Thoracic aorta (tissue), 2 donors: ENCODE measurements around the gene MEF2B. TPM values are rescaled to one million over a fixed set of nuclear protein-coding genes. Genes with fewer than 3 reads are reported as not detected.

Experiments
- ATAC-seq: fragments of 150-250 bp; one replicate; pipeline ENCODE4 v1.8.0; 2017; ENCODE audit warnings: low read depth; ENCODE audit not compliant: insufficient number of reproducible peaks, low FRiP score
- DNase-seq: peaks from one replicate; pipeline ENCODE4 v3.0.0-alpha.2; 2020; ENCODE audit warnings: low spot score
- H3K27ac ChIP-seq, 2 donors: fragments of 200-600 bp; sonication (generic); 1 replicate in 1 of 2; 2 replicates in 1 of 2; pipeline ENCODE4 v1.5.1; 2016; ENCODE audit warnings: mild to moderate bottlenecking in 2 of 2, moderate library complexity in 2 of 2
- H3K27me3 ChIP-seq: fragments of 200-600 bp; sonication (generic); replicated peaks from 2 replicates; pipeline ENCODE4 v1.6.0; 2016; ENCODE audit warnings: mild to moderate bottlenecking; ENCODE audit not compliant: insufficient read depth
- H3K36me3 ChIP-seq: fragments of 200-600 bp; sonication (generic); one replicate; pipeline ENCODE4 v1.5.1; 2016
- H3K4me1 ChIP-seq, 2 donors: fragments of 200-600 bp; sonication (generic); 1 replicate in 1 of 2; 2 replicates in 1 of 2; pipeline versions ENCODE4 v1.5.1 to v1.6.0; 2016; ENCODE audit warnings: low read depth in 2 of 2, mild to moderate bottlenecking in 1 of 2; ENCODE audit not compliant: control insufficient read depth in 1 of 2
- H3K4me3 ChIP-seq: fragments of 200-600 bp; sonication (generic); 2 replicates; pipeline ENCODE4 v1.5.1; 2016; ENCODE audit warnings: mild to moderate bottlenecking
- H3K9me3 ChIP-seq: fragments of 200-600 bp; sonication (generic); 2 replicates; pipeline ENCODE4 v1.5.1; 2016
- total RNA-seq, 2 donors: library from RNA; depleted of rRNA; stranded (reverse); fragments of >200 nt; gene quantifications; one replicate each; pipeline versions ENCODE4 v1.1.0 to v1.2.3, GENCODE V29; 2016
- TF ChIP-seq, protein P1 (sequence below): fragments of 200-600 bp; sonication (generic); IDR thresholded peaks from one replicate; pipeline ENCODE4 v1.5.1; 2019; ENCODE audit warnings: antibody characterized with exemption

The MEF2B gene
- total RNA-seq, 2 donors from 2014 or later = 1.5 to 2.0 TPM

GRCh38 chr19:19113040-19113626 lies 56.9 kb downstream of the MEF2B start:
- ATAC-seq = no peak
- no peak overlapping the region for H3K27ac ChIP-seq
- no peak for DNase-seq
- H3K4me1 ChIP-seq = peaks cover 0 to 19% of the 10 kb centered on the region in 2 donors
- H3K9me3 ChIP-seq = no peaks in the 10 kb centered on the region
- no peak overlapping the region for H3K4me3 ChIP-seq
- H3K27me3 ChIP-seq = no peaks in the 10 kb centered on the region
- TF ChIP-seq, protein P1, sequence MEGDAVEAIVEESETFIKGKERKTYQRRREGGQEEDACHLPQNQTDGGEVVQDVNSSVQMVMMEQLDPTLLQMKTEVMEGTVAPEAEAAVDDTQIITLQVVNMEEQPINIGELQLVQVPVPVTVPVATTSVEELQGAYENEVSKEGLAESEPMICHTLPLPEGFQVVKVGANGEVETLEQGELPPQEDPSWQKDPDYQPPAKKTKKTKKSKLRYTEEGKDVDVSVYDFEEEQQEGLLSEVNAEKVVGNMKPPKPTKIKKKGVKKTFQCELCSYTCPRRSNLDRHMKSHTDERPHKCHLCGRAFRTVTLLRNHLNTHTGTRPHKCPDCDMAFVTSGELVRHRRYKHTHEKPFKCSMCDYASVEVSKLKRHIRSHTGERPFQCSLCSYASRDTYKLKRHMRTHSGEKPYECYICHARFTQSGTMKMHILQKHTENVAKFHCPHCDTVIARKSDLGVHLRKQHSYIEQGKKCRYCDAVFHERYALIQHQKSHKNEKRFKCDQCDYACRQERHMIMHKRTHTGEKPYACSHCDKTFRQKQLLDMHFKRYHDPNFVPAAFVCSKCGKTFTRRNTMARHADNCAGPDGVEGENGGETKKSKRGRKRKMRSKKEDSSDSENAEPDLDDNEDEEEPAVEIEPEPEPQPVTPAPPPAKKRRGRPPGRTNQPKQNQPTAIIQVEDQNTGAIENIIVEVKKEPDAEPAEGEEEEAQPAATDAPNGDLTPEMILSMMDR = no peak
- H3K36me3 ChIP-seq = no peaks in the 10 kb centered on the region

DNA sequence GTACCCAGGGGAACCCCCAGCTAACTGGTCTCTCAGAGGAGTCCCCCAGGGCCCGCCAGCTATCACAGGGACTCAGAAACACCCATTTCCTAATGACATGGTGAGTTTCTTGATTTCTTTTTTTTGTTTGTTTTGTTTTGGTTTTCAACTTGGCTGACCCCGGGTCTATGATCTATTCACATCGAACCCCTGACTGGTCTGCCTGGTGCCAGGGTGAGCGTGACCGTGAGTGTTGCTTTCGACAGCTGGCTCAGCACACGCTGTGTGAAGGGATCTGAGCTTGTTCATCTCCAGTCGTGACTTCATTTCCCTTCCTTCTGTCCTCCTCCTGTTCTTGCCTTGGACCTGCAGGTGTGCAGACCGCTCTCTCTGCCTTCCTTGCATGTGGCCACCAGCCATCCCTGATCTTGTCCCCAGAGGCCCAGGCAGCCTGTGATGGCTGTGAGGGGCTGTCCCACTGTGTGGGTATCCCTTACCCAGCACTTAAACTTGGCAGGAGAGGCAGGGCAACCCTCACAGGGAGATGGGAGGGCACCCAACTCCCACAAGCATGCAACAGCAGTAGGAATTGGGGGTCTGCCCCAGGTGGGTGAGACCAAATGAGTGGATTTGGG lies 58.0 kb downstream of the MEF2B start:
- H3K27ac ChIP-seq = no peak overlapping the region
- H3K4me3 ChIP-seq = no peak overlapping the region
- H3K27me3 ChIP-seq = no peaks in the 10 kb centered on the region
- TF ChIP-seq, protein P1 = no peak
- peaks cover 0 to 19% of the 10 kb centered on the region in 2 donors for H3K4me1 ChIP-seq
- no peaks in the 10 kb centered on the region for H3K9me3 ChIP-seq
- no peak for DNase-seq
- H3K36me3 ChIP-seq = no peaks in the 10 kb centered on the region
- ATAC-seq = no peak

GRCh38 chr19:19111136-19111835 lies 58.8 kb downstream of the MEF2B start:
- Histone ChIP-seq H3K27ac (no peak overlapping the region), H3K27me3 (no peaks in the 10 kb centered on the region), H3K9me3 (no peaks in the 10 kb centered on the region), H3K4me3 (no peak overlapping the region), H3K36me3 (no peaks in the 10 kb centered on the region), H3K4me1 (peaks cover 0 to 19% of the 10 kb centered on the region in 2 donors)
- no peak for DNase-seq
- TF ChIP-seq, protein P1 = no peak
- ATAC-seq = no peak

DNA sequence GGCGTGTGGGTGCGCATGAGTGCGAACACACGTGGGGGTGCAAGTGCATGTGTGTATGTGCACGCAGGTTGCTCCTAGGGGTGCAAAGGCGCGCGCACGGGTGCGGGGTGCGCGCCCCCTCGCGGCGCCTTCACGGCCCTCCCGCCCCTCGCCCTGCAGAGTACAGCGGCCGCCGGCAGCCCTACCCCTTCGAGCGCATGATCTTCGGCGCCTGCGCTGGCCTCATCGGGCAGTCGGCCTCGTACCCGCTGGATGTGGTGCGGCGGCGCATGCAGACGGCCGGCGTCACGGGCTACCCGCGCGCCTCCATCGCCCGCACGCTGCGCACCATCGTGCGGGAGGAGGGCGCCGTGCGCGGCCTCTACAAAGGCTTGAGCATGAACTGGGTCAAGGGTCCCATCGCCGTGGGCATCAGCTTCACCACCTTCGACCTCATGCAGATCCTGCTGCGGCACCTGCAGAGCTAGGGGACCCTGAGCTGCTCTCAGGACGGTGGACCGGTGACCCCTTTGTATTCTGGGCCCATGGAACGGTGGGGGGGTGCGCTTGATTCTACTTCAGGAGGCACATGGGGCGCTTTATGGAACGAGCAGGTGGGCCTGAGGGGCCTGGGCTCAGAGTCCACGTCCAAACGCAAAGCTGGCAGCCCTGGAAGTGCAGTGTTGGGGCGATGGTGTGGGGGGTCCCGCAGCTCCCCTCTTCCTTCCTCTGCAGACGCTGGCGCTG lies 59.5 kb downstream of the MEF2B start:
- H3K27ac ChIP-seq = no peak overlapping the region
- H3K4me1 ChIP-seq = peaks cover 0 to 19% of the 10 kb centered on the region in 2 donors
- DNase-seq (no peak), ATAC-seq (no peak)
- TF ChIP-seq, protein P1 = peak; percentile 18
- no peaks in the 10 kb centered on the region for H3K27me3 ChIP-seq
- H3K4me3 ChIP-seq = peak overlapping the region; percentile 33
- H3K9me3 ChIP-seq = no peaks in the 10 kb centered on the region
- no peaks in the 10 kb centered on the region for H3K36me3 ChIP-seq

GRCh38 chr19:19109601-19110000 lies 60.5 kb downstream of the MEF2B start:
- no peak overlapping the region for H3K27ac ChIP-seq
- no peaks in the 10 kb centered on the region for H3K36me3 ChIP-seq
- peaks cover 0 to 19% of the 10 kb centered on the region in 2 donors for H3K4me1 ChIP-seq
- H3K9me3 ChIP-seq = no peaks in the 10 kb centered on the region
- TF ChIP-seq, protein P1 = no peak
- no peak for DNase-seq
- H3K4me3 ChIP-seq = no peak overlapping the region
- no peaks in the 10 kb centered on the region for H3K27me3 ChIP-seq
- no peak for ATAC-seq
